K562 (cell line): ENCODE measurements around the gene LIX1L. TPM values are rescaled to one million over a fixed set of nuclear protein-coding genes. Genes with fewer than 3 reads are reported as not detected.

Experiments used
- ATAC-seq: fragments of 200-7000 bp; cut with Tn5 transposase; 3 replicates; pipeline ENCODE4 v1.9.1; 2020; ENCODE audit warnings: moderate library complexity
- BruUV-seq: library from RNA; stranded (reverse); fragments of 400-500 nt; replicated peaks from 2 replicates; lab custom pipeline; 2021; lab: Mats Ljungman, UMichigan
- CTCF ChIA-PET: fragments of 300-600 bp; formaldehyde crosslinking; extraction: SDS; loops from one replicate; lab custom pipeline; 2021; ENCODE audit warnings: low intra/inter-chr PET ratio; lab: Yijun Ruan, JAX
- POLR2A ChIA-PET: fragments of 300-600, 350-650 bp; sonication (Branson Sonifier 250); formaldehyde crosslinking; extraction: SDS; loops from one replicate; lab custom pipeline; 2021; ENCODE audit warnings: antibody characterized with exemption, inconsistent platforms; lab: Yijun Ruan, JAX
- DNase-seq, 4 experiments: peaks; one replicate each; pipeline versions ENCODE4 v3.0.0 to v3.0.0-alpha.2; 2011 to 2018; ENCODE audit warnings: low spot score in 3 of 4, mixed read lengths in 3 of 4; ENCODE audit errors: extremely low read depth in 1 of 4
- FAIRE-seq: peaks from 2 replicates; lab custom pipeline; 2011; peaks lifted over from hg19 to GRCh38; lab: Jason Lieb, UNC
- H2AFZ ChIP-seq: 2 replicates; pipeline ENCODE4 v1.6.0; 2011; ENCODE audit warnings: low read depth, low read length, control low read depth, inconsistent platforms
- H3K27ac ChIP-seq: fragments of 200-600 bp; 3 replicates; pipeline ENCODE4 v1.8.0; 2011; ENCODE audit warnings: low read depth, mild to moderate bottlenecking, control low read depth, inconsistent platforms, low read length, moderate library complexity, mixed read lengths; ENCODE audit errors: extremely low read depth
- H3K27me3 ChIP-seq, 2 experiments: fragments of 300-600 bp in 1 of 2; 2 replicates in 1 of 2; 3 replicates in 1 of 2; pipeline versions ENCODE4 v1.6.0 to v1.8.0; 2011; ENCODE audit warnings: inconsistent platforms in 2 of 2, low read length in 2 of 2, mild to moderate bottlenecking in 1 of 2, mixed read lengths in 1 of 2, moderate library complexity in 1 of 2; ENCODE audit not compliant: control insufficient read depth in 2 of 2, insufficient read depth in 2 of 2
- H3K36me3 ChIP-seq: fragments of 300-600 bp; 3 replicates; pipeline ENCODE4 v1.8.0; 2011; ENCODE audit warnings: mild to moderate bottlenecking, low read length, inconsistent platforms; ENCODE audit not compliant: control insufficient read depth, insufficient read depth
- H3K4me1 ChIP-seq, 2 experiments: fragments of 200-600 bp in 1 of 2; replicated peaks in 1 of 2; 2 replicates in 1 of 2; 3 replicates in 1 of 2; pipeline versions ENCODE4 v1.5.1 to v1.8.0; 2011; ENCODE audit warnings: inconsistent platforms in 2 of 2, low read length in 2 of 2, mild to moderate bottlenecking in 1 of 2, mixed read lengths in 1 of 2, moderate library complexity in 1 of 2; ENCODE audit not compliant: control insufficient read depth in 2 of 2, insufficient read depth in 2 of 2
- H3K4me2 ChIP-seq: 2 replicates; pipeline ENCODE4 v1.6.1; 2011; ENCODE audit warnings: low read length, control low read depth, inconsistent platforms, mixed read lengths; ENCODE audit not compliant: insufficient read depth
- H3K4me3 ChIP-seq: fragments of 200-600 bp; sonication (generic), shearing (Covaris generic); 2 replicates; pipeline ENCODE4 v1.5.1; 2016; ENCODE audit warnings: control low read depth, inconsistent platforms
- H3K79me2 ChIP-seq: fragments of 200-600 bp; 3 replicates; pipeline ENCODE4 v1.8.0; 2011; ENCODE audit warnings: low read length, inconsistent platforms; ENCODE audit not compliant: control insufficient read depth, insufficient read depth
- H3K9ac ChIP-seq, 2 experiments: 2 replicates each; pipeline versions ENCODE4 v1.6.0 to v1.6.1; 2011; ENCODE audit warnings: low read depth in 2 of 2, low read length in 2 of 2, control low read depth in 1 of 2, inconsistent platforms in 1 of 2, mild to moderate bottlenecking in 1 of 2, mixed read lengths in 1 of 2; ENCODE audit not compliant: insufficient read depth in 1 of 2
- H3K9me1 ChIP-seq: one replicate; pipeline ENCODE4 v1.6.0; 2011; ENCODE audit warnings: inconsistent platforms, mild to moderate bottlenecking, low read length, moderate library complexity; ENCODE audit not compliant: control insufficient read depth, insufficient read depth
- H3K9me3 ChIP-seq: replicated peaks from 2 replicates; pipeline ENCODE4 v1.5.1; 2011; ENCODE audit warnings: low read depth, low read length, inconsistent platforms; ENCODE audit not compliant: control insufficient read depth, insufficient read depth
- H4K20me1 ChIP-seq: replicated peaks from 2 replicates; pipeline ENCODE4 v1.6.1; 2011; ENCODE audit warnings: low read length, inconsistent platforms, mixed read lengths; ENCODE audit not compliant: control insufficient read depth, insufficient read depth
- ARID1B ChIP-seq: fragments of 450-650 bp; IDR thresholded peaks from 2 replicates; pipeline ENCODE4 v1.6.1; 2016; ENCODE audit warnings: antibody characterized with exemption, mild to moderate bottlenecking, inconsistent platforms
- CBFA2T2 ChIP-seq: fragments of 450-650 bp; conservative IDR thresholded peaks from 2 replicates; pipeline ENCODE4 v1.6.1; 2017; ENCODE audit warnings: mild to moderate bottlenecking
- CBFA2T3 ChIP-seq: fragments of 450-650 bp; IDR thresholded peaks from 2 replicates; pipeline ENCODE4 v1.6.1; 2017
- CEBPG ChIP-seq, 3 experiments: fragments of 200-800 bp in 1 of 3; sonication (Bioruptor generic) in 1 of 3; sonication (generic) in 1 of 3; formaldehyde crosslinking in 1 of 3; IDR thresholded peaks in 2 of 3; conservative IDR thresholded peaks in 1 of 3; 2 replicates each; pipeline versions ENCODE4 v1.6.1 to v1.8.0; 2016 to 2022; ENCODE audit warnings: missing compliant biosample characterization in 2 of 3, missing genetic modification characterization in 2 of 3, mild to moderate bottlenecking in 1 of 3, missing genetic modification reagents in 1 of 3
- FOSL1 ChIP-seq: fragments of 200-800 bp; sonication (Bioruptor generic); conservative IDR thresholded peaks from 2 replicates; pipeline ENCODE4 v1.6.1; 2016; ENCODE audit warnings: missing genetic modification characterization, missing compliant biosample characterization
- KDM1A ChIP-seq, 2 experiments: fragments of 450-650 bp; IDR thresholded peaks; 2 replicates each; pipeline ENCODE4 v1.6.1; 2016; ENCODE audit warnings: mild to moderate bottlenecking in 2 of 2
- MXI1 ChIP-seq: IDR thresholded peaks from 2 replicates; pipeline ENCODE4 v1.6.1; 2011; ENCODE audit warnings: low read depth, mild to moderate bottlenecking, improper control_type of control experiment, low read length
- NR2F6 ChIP-seq: fragments of 450-650 bp; formaldehyde crosslinking; IDR thresholded peaks from 2 replicates; pipeline ENCODE4 v1.4.0; 2020; ENCODE audit warnings: mild to moderate bottlenecking
- RBM25 ChIP-seq: fragments of 200-400 bp; formaldehyde crosslinking; IDR thresholded peaks from 2 replicates; pipeline ENCODE4 v1.6.1; 2018; ENCODE audit warnings: low read length, low read depth, moderate library complexity; ENCODE audit not compliant: severe bottlenecking
- TAL1 ChIP-seq: fragments of 450-650 bp; IDR thresholded peaks from 2 replicates; pipeline ENCODE4 v1.6.1; 2016; ENCODE audit warnings: mild to moderate bottlenecking
- ZNF143 ChIP-seq: sonication (generic); formaldehyde crosslinking; IDR thresholded peaks from 2 replicates; pipeline ENCODE4 v1.9.0; 2022; ENCODE audit warnings: mild to moderate bottlenecking, missing genetic modification reagents
- WGBS: fragments of 100-300 bp; shearing (Covaris generic); methylation state at CpG from one replicate; pipeline ENCODE4 v1.1.6; 2016; ENCODE audit warnings: low coverage, mixed read lengths; ENCODE audit not compliant: insufficient coverage; ENCODE audit errors: missing lambda C conversion rate; 5-methylcytosine and 5-hydroxymethylcytosine counted together
- in situ Hi-C: fragments of 300-500 bp; cut with MboI; formaldehyde crosslinking; loops from 4 replicates; pipeline ENCODE4 v1.15.0; 2018; ENCODE audit warnings: inconsistent platforms, mixed read lengths
- intact Hi-C: fragments of 100-400 bp; cut with micrococcal nuclease; formaldehyde crosslinking; loops from 2 replicates; pipeline ENCODE4 v1.14.2; 2022
- polyA plus RNA-seq, 8 experiments: library from polyadenylated mRNA; depleted of rRNA in 4 of 8; stranded (reverse) in 5 of 8; unstranded in 3 of 8; fragments of >200 nt; fragmentation: Nextera tagmentation in 2 of 8; fragmentation: Illumina TruSeq in 1 of 8; extraction: Ambion mirVana in 2 of 8; extraction: Trizol in 1 of 8; gene quantifications; 2 replicates each; pipeline versions ENCODE4 v1.2.1 to v1.2.3, GENCODE V29; 2011 to 2014; ENCODE audit warnings: inconsistent platforms in 1 of 8, missing spikeins in 1 of 8
- total RNA-seq, 7 experiments: library from RNA; depleted of rRNA in 6 of 7; stranded (reverse); fragments of >200 nt in 6 of 7; fragmentation: Illumina TruSeq in 2 of 7; extraction: Trizol in 2 of 7; gene quantifications; 2 replicates each; pipeline versions ENCODE4 v1.2.1 to v1.2.3, GENCODE V29; 2011 to 2021; ENCODE audit warnings: low replicate concordance in 1 of 7

The LIX1L gene
- total and polyA plus RNA-seq, 9 of the 15 experiments (the other 6 are each of a cell fraction or from before 2014, with no cell fraction given), result 4.6 to 26.5 (median 12.5) TPM

DNA sequence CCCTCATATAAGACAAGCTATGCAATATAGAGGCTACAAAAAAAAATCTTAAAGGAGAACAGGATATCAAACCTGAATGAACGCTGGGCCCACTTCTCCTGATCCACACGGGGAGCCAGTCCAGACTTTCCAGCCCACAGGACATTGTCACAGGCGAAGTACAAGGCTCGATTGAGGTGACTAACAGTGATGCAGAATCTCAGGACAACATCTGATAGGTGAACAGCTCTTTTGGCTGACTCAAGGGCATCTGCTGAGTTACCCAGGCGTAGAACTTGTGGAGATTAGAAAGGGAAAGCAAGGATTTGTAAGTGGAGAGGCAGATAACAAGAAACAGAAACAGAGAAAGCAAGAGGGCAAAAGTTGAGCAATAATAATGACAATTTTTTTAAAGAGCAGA lies 41.1 kb downstream of the LIX1L start:
- Histone ChIP-seq H3K4me1 (peaks cover 7 to 23% of the 10 kb centered on the region in 2 experiments; a peak in 4 of 5 replicates), H2AFZ (no peak overlapping the region), H3K27ac (no peak overlapping the region), H3K9ac (no peak overlapping the region), H3K36me3 (peaks cover 21% of the 10 kb centered on the region; the same call in 2 of the 3 replicates), H3K4me3 (no peak overlapping the region), H3K27me3 (no peaks in the 10 kb centered on the region), H3K9me1 (no peaks in the 10 kb centered on the region), H4K20me1 (no peaks in the 10 kb centered on the region), H3K9me3 (no peaks in the 10 kb centered on the region), H3K4me2 (no peak overlapping the region), H3K79me2 (peaks cover 8% of the 10 kb centered on the region)
- peak in 2 of 4 experiments; percentile 12 to 33 for DNase-seq
- no TSS peak for BruUV-seq
- CTCF ChIA-PET, result no interaction called here
- intact Hi-C loops, result no loop called here
- no peak for TF ChIP-seq ZNF143 (CRISPR knock-in tag)
- TF ChIP-seq NR2F6 (CRISPR knock-in tag), result no peak
- peak; percentile 41 for TF ChIP-seq RBM25
- TF ChIP-seq CEBPG (CRISPR knock-in tag; IDR thresholded peaks at IDR 0.05), result no peak
- peak in 1 of 2 experiments; percentile 47; a peak in 1 of 4 replicates for TF ChIP-seq CEBPG (tag; conservative IDR thresholded peaks at IDR 0.05 in 1 of 2, IDR thresholded peaks at IDR 0.05 in 1 of 2)
- TF ChIP-seq MXI1, result no peak
- 0 out of 2 replicates have a peak, but pooled peaks have one; percentile 29 for TF ChIP-seq FOSL1 (tag)
- TF ChIP-seq CBFA2T3, result peak; percentile 82
- TF ChIP-seq TAL1, result peak; percentile 10; the same call in 1 of the 2 replicates
- peak; percentile 57 to 72; a peak in 3 of 4 replicates for TF ChIP-seq KDM1A (IDR thresholded peaks at IDR 0.05)
- peak; percentile 26; the same call in 1 of the 2 replicates for TF ChIP-seq ARID1B
- peak; percentile 55 for TF ChIP-seq CBFA2T2
- in situ Hi-C loops, result no loop called here
- ATAC-seq, result no peak
- WGBS, result 49% methylated on average over 5 of the region's 5 CpGs
- FAIRE-seq, result no peak
- POLR2A ChIA-PET, result interaction anchor here (0.5 kb wide), 1 partner anchor 63 kb away, joined by 3 read pairs; no protein-coding TSS in a partner anchor
